ENCODE data around the gene KCNB1.

The KCNB1 gene

GRCh38 chr20:49419785-49420184 lies 62.7 kb downstream of the KCNB1 start:
- no peak overlapping the region for H3K4me3 ChIP-seq (ENCODE audit: low read length)
- no peak overlapping the region for H3K27ac ChIP-seq (ENCODE audit: low read length)
- no peak for TF ChIP-seq EZH2phosphoT487 (IDR thresholded peaks at IDR 0.05; ENCODE audit: low read depth)
- TF ChIP-seq CTCF (IDR thresholded peaks at IDR 0.05; ENCODE audit: low read depth, low read length) = no peak
- H3K4me1 ChIP-seq (ENCODE audit: low read length) = peaks cover 8% of the 10 kb centered on the region
- no peaks in the 10 kb centered on the region for H4K20me1 ChIP-seq (ENCODE audit: insufficient read depth, low read length)
- H3K9me3 ChIP-seq (ENCODE audit: insufficient read depth, low read length) = no peaks in the 10 kb centered on the region
- H3K36me3 ChIP-seq (replicated peaks; ENCODE audit: low read depth, low read length) = no peaks in the 10 kb centered on the region
- H2AFZ ChIP-seq (ENCODE audit: low read depth, low read length) = no peak overlapping the region
- H3K27me3 ChIP-seq (ENCODE audit: low read depth, low read length) = peaks cover 31% of the 10 kb centered on the region
- H3K79me2 ChIP-seq (ENCODE audit: low read length) = no peaks in the 10 kb centered on the region
- no peak overlapping the region for H3K9ac ChIP-seq (ENCODE audit: low read length)
- H3K4me2 ChIP-seq (ENCODE audit: low read length) = no peak overlapping the region

- Histone ChIP-seq H2AFZ (ENCODE audit: low read depth, low read length) (no peak overlapping the region), H3K4me2 (ENCODE audit: low read length) (no peak overlapping the region), H3K27ac (ENCODE audit: low read length) (no peak overlapping the region), H3K79me2 (ENCODE audit: low read length) (no peaks in the 10 kb centered on the region), H3K4me3 (ENCODE audit: low read length) (no peak overlapping the region), H3K9ac (ENCODE audit: low read length) (no peak overlapping the region), H4K20me1 (ENCODE audit: insufficient read depth, low read length) (no peaks in the 10 kb centered on the region), H3K36me3 (replicated peaks; ENCODE audit: low read depth, low read length) (no peaks in the 10 kb centered on the region), H3K27me3 (ENCODE audit: low read depth, low read length) (peaks cover 39% of the 10 kb centered on the region), H3K4me1 (ENCODE audit: low read length) (peaks cover 8% of the 10 kb centered on the region), H3K9me3 (ENCODE audit: insufficient read depth, low read length) (no peaks in the 10 kb centered on the region)
- TF ChIP-seq EZH2phosphoT487 (IDR thresholded peaks at IDR 0.05; ENCODE audit: low read depth) (no peak), CTCF (IDR thresholded peaks at IDR 0.05; ENCODE audit: low read depth, low read length) (no peak)
Measured at GRCh38 chr20:49418809-49419208, 63.7 kb downstream of the KCNB1 start.

- no peak overlapping the region for H3K4me2 ChIP-seq (ENCODE audit: low read length)
- H3K4me1 ChIP-seq (ENCODE audit: low read length) = peaks cover 8% of the 10 kb centered on the region
- no peak overlapping the region for H2AFZ ChIP-seq (ENCODE audit: low read depth, low read length)
- H3K79me2 ChIP-seq (ENCODE audit: low read length) = no peaks in the 10 kb centered on the region
- peaks cover 46% of the 10 kb centered on the region for H3K27me3 ChIP-seq (ENCODE audit: low read depth, low read length)
- H3K27ac ChIP-seq (ENCODE audit: low read length) = no peak overlapping the region
- no peak overlapping the region for H3K4me3 ChIP-seq (ENCODE audit: low read length)
- no peaks in the 10 kb centered on the region for H4K20me1 ChIP-seq (ENCODE audit: insufficient read depth, low read length)
- H3K9me3 ChIP-seq (ENCODE audit: insufficient read depth, low read length) = no peaks in the 10 kb centered on the region
- TF ChIP-seq CTCF (IDR thresholded peaks at IDR 0.05; ENCODE audit: low read depth, low read length) (no peak), EZH2phosphoT487 (IDR thresholded peaks at IDR 0.05; ENCODE audit: low read depth) (no peak)
- H3K36me3 ChIP-seq (replicated peaks; ENCODE audit: low read depth, low read length) = no peaks in the 10 kb centered on the region
- no peak overlapping the region for H3K9ac ChIP-seq (ENCODE audit: low read length)
Measured at GRCh38 chr20:49417843-49418555, 64.5 kb downstream of the KCNB1 start.

DNA sequence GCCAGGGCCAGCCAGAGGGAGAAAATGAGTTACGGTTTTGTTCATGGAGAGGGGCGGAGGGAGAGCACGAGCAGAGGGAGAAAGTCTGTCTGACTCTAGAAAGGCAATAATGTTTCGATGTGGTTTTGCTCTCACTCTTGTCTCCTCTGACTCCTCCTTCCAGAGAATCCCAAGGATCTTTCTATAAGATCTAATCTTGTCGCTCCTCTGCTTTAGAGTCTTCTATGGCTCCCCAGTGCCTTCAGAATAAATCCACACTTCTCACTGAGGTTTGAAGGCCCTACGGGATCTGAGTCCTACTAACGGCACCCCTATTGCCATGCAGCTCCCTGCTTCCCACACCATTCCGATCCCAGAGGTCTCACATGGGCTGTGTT lies 66.8 kb downstream of the KCNB1 start:
- Histone ChIP-seq H3K9me3 (ENCODE audit: insufficient read depth, low read length) (no peaks in the 10 kb centered on the region), H3K4me3 (ENCODE audit: low read length) (no peak overlapping the region), H3K4me1 (ENCODE audit: low read length) (no peaks in the 10 kb centered on the region), H2AFZ (ENCODE audit: low read depth, low read length) (no peak overlapping the region), H3K36me3 (replicated peaks; ENCODE audit: low read depth, low read length) (no peaks in the 10 kb centered on the region), H3K79me2 (ENCODE audit: low read length) (no peaks in the 10 kb centered on the region), H3K27me3 (ENCODE audit: low read depth, low read length) (peaks cover 58% of the 10 kb centered on the region), H3K9ac (ENCODE audit: low read length) (no peak overlapping the region), H4K20me1 (ENCODE audit: insufficient read depth, low read length) (no peaks in the 10 kb centered on the region), H3K4me2 (ENCODE audit: low read length) (no peak overlapping the region), H3K27ac (ENCODE audit: low read length) (no peak overlapping the region)
- no peak for TF ChIP-seq EZH2phosphoT487 (IDR thresholded peaks at IDR 0.05; ENCODE audit: low read depth)
- TF ChIP-seq CTCF (IDR thresholded peaks at IDR 0.05; ENCODE audit: low read depth, low read length) = no peak

Measured in OCI-LY3 (cell line).